ENCODE data around the gene ZNF407.

The ZNF407 gene

DNA sequence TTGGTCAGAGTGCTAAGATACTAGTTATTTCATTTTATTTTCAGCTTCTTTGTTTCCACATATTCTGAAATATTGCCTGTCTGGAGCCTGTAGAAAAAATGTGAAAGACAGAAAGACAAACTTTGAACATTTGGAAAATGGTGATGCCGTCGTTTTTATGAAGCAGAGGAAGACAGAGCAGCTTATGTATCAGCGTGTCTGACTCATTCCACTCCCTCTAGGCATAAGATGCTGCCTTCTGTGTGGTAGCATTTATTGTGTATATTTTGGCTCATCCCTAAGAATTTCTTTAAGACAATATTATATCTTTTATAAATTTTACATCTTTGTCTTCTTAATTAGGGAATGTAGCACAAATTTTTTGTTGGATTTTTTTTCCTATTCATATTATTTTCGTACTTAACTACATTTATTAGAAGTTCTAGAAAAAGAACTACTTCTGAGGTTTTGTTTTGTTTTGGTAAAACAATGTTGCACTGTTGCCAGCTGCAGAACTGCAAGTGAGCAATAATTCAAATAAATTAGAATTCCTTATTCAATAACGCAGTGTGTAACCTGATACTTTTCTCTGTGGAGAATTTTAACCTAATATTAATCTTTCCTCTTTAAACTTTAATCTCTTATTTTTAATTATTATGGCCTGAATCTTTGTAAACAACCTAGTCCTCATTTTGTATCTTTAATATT, 300.4 kb downstream of the ZNF407 start:
- no peak for DNase-seq

DNA sequence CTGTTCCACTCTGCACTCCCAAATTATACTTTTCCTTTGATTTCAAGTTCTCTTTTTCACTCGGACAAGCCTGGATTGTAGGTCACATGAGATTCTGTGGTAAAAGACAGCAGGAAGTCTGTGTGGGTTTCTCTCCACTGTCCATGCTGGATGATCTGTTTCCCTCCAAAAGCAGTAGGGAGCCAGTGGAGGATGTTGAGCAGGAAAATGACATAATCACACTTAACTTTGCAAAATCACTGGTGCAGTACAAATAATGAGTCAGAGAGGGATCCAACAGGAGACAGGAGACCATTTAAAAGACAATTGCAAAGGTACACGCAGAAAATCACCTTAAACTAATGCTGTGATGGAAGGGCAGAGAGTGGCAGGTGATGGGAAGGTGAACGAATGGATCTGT, 301.3 kb downstream of the ZNF407 start:
- DNase-seq = no peak

DNA sequence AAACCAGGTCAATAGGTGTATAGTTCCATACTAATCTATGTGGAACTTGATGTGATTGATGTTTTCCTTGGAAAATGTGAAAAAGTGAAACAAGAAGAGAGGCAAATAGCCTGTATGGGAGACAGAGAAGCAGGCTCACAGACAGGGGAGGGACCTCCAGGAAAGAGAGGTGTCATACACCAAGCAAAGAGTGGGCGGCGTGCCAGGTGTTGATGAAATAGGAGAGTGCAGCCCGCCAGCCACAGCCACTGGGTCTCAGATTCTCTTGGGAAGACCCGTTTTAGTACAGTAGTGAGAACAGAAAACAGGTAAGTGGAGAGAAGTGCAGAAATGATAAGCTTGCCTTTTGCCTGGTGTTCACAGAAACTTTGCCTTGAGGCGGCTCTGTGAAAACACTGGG, 301.9 kb downstream of the ZNF407 start:
- DNase-seq = no peak

DNA sequence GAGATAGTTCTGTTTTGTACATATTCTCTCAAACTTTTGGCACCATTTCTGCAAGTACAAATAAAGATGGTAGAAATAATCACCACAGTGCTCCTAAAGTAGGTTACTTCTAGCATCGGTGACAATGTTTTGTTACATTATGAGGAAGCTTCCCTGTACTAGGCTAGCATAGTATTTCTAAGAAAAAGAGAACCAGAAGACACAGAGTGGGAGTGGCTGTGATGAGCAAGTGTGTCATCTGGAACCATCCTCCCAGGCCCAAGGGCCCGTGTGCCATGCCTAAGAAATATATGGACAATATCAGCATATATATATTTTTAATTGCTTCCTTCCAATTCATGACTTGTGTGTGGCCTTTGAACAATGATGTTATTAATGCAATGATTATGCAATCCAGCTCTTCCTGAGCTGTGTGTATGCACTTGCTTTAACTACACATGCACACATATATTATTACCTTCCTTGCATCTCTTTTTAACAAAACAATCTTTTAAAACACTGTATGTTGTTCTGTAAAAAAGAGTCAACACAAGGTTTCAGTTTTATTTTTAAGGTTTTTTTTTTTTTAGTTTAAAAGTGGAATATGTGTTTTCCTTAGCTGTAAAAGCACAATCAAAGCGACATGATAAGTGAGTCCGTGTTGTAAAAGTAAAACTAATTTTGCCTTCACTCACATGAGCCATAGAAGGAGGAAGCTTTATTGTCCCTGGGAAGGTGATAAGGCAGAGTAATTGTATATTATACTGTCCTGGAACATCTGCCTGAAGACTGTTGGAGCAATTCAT, 303.9 kb downstream of the ZNF407 start:
- no peak for DNase-seq

DNA sequence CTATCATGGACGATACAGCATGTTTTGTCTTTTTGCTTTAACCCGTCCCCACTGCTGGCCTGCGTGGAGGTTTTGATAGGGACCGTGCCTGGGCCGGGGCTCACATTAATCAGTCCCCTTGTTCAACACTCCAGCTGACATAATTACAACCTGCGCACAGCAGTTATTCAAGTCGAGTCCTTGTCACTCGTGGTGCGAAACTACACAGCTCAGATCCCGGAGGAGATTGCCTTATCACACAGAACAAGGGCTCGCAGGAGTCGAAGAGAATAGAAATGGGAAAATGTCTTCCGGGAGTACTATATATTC, 304.4 kb downstream of the ZNF407 start:
- no peak for DNase-seq

DNA sequence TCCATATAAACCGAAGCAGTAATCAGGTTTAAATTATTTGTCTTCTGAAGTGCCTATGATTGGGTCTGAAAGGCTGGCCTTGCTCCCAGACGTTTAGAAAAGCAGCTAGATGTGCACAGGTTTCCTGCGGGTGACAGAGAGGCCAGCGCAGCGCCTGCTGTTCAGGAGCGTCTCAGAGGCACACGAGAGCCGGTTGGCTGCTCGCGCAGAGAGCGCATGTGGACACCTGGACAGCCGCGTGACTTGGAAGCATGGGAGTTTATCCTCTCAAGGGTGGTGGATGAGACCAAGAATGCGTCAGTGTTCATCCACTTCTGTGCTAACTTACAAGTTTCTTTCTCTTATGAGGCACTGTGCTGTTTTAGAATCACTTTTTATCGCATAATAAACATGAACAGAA, 307.6 kb downstream of the ZNF407 start:
- peak; percentile 46 for DNase-seq

DNA sequence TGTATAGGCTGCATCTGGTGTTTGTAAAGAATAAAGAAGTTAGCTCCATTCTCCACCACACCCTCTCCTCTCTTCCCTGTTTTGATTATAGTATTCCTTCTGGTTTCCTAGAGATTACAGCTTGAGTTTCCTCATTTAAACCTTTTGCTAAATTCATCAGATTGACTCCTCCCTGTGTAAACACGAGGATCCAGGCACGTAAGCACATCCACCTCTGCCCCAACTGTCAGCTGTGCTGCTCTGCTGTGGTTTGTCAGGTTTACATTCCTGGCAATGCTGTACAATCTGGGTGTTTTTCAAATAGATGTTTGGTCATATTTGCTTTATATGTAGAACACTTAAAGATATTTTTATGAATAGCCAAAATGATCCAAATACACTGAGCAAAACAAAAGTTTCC, 308.5 kb downstream of the ZNF407 start:
- no peak for DNase-seq

DNA sequence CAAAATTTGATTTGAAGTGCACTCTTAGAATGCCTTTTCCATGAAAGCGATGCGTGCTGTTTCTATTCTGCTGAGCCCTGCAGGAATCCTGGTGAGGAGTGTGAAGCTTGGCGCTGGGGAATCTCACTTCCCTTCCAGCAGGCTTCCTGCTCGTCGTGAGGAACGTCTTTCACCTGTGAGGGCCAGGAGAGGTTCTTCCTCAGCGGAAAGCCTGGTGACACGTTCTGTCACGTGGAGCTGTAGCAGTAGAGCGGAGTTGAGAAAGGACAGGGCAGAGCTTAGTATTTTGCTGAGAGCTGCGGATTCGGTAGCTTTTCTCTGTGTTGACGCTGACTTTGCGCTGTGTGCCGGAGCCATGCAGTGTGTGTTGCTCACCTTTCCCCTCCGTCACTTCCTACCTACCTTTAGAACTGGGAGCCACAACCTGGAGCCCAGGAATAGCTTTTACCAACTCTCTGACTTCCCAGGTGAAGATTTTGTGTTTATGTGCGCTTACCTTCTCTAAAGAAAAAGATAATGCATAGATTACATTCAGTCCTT, 316.5 kb downstream of the ZNF407 start:
- DNase-seq = no peak

DNA sequence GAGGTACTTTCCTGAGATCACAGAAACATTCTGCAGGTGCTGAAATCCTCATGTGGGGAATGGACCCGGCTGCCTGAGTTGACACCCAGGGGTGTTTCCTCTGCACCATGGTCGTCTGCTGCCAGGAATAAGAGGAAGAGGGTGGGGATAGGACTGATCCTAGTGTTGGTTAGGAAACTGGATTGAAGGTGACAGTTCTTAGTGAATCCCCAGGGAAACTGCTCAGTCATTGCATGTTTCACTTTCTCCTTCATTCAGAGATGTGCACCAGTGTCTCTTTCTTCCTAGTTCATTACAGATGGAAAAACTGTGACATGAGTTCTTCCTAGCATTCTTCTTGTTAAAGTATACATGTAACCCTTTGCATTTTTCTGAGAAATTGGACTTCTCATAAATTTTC, 317.0 kb downstream of the ZNF407 start:
- DNase-seq = no peak

DNA sequence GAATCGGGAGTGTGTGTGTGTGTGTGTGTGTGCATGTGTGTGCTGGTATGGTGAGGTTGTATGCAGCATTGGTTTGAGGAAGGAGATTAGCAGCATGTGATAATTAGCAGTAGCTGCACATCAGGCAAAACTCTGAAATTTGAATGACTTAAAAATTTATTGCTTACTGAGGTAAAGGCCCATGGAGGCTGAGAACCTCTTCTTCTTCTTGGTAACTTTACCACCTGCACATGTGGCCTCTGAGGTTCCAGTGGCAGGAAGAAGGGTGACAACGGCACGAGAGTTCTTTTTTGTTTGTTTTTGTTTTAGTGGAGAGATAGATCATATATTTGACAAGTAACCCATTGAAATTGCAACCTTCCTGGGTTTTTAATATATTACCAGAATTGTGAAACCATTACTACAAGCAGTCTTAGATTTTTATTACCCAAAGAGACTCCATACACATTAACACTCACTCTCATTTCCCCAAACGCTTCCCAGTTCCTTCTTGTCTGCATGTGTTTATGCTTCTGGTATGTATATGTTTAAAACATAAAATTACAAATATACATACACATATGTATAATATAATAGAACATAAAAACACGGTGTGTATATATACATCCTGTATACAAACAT, 319.2 kb downstream of the ZNF407 start:
- DNase-seq = no peak

DNA sequence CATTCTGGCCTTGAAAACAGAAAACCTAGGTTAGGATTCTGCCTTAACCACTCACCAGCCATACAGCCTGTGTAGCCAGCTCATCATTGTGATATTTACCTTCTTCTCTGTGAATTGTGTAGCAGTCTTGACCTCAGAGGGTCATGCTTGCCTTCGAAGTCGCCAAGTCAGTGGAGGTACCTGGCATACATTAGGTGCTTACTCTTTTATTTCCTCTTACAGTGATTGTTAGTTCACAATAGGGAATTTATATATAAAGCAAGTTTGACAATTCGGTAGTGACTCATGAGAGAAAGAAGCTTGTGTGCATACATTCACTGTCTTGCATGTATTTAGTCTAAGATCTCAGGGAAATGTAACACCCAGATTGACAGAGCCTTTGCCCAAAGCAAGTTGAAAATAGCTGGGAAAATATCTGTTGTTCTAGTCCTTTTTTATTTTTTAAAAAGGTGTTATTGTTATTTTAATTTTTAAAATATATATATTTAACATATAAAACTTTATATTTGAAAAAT, 320.7 kb downstream of the ZNF407 start:
- DNase-seq = no peak

DNA sequence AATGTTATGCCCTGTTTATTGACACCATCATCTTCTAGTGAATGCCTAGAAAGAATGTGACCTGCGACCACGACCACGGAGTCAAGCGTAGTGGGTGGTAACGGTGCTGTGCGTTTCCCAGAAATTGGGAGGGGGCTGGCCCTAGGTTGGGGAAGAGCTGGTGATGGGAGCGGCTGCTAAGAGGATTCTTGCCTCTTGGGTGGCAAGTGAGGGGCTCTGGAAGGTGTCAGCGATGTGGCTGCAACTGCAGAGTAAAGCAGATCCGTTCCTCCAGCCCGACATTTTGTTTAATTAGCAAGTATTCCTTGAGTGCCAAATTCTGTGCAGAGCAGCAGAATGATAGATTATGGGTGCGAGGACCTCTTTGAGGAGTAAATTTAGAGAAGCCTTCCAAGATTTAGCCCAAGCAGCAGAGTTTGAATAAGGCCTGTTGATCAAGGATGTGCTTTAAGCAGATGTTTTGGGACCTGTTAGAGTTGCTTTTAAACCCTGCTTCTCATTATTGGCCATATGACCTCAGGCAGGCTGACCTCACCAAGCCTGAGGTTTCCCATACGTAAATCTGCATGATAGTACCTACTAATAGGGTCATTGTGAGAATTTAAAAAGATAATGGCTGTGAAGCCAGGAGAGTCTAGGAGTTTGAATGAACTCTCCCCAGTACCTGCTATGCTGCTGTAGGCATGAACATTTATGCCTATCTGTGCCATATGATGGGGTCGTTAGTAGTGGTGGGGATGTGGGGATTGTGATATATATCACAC, 323.6 kb downstream of the ZNF407 start:
- DNase-seq = no peak

DNA sequence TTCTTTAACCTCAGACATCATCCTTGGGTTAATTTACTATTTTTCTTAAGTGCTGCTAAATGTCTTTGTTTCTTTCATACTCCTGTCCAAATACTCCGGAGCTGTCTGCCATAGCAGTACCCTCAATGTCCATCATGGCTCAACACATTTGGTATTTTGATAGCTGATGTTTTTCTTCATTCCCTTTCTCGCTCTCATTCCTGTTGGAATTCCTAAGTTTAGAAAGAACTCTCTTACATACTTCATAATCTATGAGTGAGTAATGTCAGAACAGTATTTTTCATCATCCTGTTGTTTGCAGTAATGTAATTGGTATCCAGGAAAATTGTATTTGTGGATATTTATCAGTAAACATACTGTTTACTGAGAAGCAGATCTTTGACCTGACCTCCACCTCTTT, 328.4 kb downstream of the ZNF407 start:
- no peak for DNase-seq

DNA sequence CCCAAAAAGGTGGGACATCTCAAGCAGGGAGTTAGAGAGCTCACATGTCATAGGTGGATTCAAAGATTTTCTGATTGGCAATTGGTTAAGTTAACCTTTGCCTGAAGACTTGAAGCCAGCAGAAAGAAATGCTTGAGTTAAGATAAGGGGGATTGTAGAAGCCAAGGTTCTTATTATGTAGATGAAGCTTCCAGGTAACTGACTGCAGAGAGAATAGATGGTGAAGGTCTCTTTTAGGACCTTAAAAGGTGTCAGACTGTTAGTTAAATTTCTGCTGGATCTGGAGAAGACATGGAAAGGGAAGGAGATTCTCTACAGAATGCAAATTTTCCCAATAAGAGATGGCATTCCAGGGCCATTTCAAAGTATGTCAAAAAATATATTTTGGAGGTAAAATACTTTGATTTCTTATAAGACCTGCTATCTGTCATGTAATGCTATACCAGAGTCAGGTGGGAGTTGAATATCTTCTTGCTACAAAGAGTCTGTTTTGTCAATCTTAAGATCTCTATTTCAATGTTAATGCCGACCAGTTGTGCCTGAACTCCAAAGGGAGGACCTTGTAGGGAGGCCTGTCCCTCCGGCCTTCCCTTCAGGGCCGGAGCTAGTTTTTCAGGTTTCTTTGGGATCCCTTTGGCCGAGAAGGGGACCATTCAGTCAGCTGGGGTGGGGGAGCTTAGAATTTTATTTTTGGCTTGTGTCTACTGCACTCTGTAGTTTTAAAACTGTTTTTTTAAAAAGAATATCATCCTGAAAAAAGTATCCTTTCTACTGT, 330.7 kb downstream of the ZNF407 start:
- no peak for DNase-seq

DNA sequence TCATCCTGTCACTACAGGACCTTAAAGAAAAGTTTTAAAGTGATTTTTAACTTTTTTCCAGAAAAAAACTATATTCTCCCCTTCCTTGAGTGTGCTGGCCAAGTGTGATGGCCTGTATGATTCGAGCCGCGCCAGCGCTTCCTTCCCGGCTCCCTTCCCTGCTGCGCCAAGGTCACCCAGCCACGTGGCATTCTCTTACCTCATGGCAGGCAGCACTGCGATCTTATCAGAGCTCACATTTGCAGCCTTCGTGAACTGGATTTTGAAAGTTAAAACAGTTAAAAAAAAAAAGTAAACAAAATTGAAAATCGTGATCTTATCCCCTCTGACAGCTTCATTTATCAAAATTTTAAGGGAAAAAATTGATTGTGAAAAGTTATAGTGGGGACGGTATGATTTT, 331.4 kb downstream of the ZNF407 start:
- DNase-seq = no peak

DNA sequence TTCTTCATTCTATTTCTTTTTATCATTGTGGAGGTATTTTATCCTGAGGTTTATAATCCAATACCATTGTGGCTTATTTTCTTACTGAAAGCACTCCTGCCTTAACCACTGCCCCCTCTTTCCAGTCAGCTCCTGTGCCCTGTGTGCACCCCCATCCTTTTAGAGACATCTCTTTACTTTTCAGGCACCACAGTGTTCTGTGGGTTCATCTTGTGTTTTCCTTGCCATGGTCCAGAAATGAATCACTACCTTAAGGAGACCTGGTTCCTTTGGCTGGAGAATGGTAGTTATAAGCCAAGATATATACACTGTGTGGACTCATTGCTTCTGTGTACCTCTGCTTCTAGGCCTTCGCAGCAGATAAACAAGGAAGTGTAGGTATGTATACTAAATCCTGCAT, 332.9 kb downstream of the ZNF407 start:
- DNase-seq = no peak

DNA sequence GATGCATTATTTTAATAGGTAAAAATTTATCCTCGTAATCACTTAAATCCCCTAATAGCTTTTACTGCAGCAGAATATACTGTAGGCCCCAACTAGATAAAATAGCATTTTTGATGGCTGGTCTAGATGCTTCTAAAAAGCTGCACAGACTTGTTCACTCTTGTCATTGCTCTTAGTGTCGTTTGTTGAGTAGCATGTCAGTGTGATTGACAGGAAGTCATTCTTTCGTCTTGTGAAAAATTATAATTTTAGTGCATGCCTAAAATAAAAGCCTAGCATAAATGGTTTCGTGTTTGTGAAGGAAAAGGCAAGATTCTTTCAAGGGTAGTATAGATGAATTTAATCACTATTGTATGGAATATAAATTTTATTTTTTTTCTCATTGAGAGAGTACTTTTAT, 336.3 kb downstream of the ZNF407 start:
- no peak for DNase-seq

DNA sequence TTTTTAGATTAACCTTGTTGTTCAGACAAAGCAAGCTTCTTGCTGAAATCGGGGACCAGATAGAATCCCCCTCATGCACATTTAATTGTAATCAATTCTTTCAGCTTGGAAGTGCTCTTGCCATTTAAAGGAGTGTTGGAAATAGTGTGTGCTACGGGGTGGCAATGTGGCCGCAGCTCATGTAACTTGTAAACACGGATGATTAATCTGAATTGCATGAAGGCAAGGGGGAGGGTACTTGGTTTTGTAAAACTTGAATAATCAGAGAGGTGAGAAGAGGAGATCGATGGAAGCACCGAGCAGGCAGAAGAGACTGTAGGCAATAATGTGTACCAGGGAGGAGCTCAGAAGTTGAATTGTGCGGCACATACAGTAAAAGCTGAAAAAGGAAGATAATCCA, 337.8 kb downstream of the ZNF407 start:
- DNase-seq = no peak

DNA sequence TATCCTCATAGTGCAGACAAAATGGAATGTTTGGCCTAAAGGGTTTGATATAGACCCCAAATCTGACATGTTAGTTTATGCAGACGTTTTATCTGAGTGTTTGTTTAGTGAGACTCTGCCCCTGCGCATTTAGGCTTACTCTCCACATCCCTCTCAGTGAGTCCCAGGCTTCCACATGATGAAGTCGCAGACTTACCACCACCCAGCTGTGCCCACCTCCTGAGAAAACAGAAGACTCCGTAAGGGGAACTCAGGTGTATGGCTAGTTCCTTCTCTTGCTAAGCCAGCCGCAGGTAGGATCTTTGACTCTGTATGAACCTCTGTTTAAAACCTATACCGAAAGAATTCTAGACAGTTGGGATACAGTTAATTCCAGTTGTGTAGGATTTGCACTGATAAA, 338.7 kb downstream of the ZNF407 start:
- DNase-seq = no peak

DNA sequence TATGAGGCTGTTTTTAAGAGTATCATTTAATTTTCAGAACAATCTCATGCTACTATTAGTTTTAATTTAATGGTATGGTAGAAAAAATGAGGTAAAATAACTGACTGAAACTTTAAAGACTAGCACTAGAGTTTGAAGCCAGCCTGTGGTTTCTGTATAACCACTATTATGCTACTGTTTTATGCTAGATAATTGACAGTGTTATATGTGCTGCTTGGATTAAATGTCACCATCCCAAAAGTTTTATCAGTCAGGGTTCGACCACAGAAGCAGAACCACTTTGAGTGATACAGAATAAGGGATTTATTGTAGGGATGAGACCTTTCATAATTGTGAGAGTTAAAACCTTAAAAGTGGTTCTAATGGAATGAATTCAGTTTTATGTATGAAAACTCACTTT, 339.6 kb downstream of the ZNF407 start:
- DNase-seq = no peak

DNA sequence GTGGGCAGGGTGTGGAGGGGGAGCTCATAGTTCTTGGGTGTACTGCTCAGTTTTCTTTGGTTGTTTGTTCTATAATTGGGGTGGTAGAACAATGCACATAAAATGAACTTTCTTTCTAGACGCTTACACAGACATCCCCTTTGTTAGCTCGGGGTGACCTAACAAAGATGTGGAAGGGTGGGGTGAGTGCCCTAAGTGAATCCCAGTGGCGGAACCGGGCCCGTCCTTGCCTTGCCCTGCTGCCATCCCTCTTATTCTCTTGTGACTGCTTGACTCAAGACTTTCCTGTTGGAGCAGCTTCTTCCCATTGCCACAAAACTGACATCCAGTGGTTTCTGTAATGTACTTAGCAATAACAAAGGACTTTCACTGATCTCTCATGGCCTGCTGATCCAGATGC, 343.2 kb downstream of the ZNF407 start:
- no peak for DNase-seq

DNA sequence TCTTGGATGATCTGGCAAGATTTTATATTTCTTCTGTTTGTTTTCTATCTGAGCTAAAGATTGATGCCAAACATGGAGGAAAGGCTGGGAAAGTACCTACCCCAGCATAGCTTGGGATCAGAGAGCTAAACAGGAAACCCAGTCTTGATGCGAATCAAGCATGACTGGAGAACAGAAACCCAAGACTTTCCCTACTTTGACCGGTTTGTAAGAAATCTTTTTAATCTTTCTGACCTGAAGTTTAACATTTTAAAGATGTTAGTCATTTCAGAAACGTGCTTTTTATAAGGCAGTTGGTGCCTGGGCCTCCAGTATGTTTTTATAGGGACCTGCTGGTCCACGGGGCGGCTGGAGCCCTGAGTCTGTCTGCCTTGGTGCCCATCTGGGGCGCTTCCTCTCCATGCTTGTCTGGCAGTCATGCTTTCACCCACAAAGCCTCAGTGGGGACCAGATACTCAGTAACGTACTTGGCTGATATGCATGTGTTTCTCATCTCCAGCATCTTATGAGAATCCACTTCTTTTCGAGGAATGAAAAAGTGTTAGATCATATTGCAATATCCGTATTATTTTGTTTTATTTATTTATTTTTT, 344.7 kb downstream of the ZNF407 start:
- DNase-seq = no peak

Measured in right forelimb (tissue), 1 donor.